CD4-positive, alpha-beta T cell treated with Interleukin-4 for 1 hour (primary cell): ENCODE measurements around the gene SMAD9.

Experiments
- DNase-seq, 2 donors: peaks; one replicate each; pipeline ENCODE4 v3.0.0-alpha.2; 2020 to 2022

SMAD9 gene

DNA sequence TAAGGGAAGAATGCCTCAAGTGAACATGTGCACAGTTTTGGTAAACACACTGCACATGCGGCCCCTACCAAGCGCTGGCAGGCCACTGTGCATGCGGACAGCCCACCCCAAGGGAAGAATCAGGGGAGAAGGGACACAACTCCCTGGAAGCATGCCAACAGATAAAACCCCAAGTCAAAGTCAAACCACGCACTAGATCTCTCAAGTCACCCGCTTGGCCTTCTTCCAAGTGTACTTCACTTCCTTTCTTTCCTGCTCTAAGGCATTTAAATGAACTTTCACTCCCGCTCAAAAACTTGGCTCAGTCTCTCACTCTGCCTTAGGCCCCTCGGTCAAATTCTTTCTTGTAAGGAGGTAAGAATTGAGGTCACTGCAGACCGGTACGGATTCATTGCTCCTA, 105.6 kb downstream of the SMAD9 start:
- no peak for DNase-seq

DNA sequence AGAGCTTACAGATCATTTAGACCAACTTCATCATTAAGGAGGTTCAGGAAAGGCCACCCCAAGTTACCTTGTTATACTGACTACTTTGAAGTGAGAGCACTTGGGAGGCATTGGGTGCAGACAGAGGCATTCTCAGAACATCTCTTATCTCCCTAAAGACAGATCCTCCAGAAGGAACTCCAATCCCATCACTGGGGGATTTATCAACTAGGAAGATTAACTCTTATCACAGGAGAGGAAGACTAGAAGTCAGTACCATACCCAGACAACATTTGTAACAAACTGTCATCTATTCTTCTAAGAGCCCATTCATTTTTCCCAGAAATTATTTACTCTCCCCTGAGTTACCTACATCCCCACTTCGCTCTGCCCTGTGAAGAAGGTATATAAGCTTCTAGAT, 106.8 kb downstream of the SMAD9 start:
- no peak for DNase-seq

DNA sequence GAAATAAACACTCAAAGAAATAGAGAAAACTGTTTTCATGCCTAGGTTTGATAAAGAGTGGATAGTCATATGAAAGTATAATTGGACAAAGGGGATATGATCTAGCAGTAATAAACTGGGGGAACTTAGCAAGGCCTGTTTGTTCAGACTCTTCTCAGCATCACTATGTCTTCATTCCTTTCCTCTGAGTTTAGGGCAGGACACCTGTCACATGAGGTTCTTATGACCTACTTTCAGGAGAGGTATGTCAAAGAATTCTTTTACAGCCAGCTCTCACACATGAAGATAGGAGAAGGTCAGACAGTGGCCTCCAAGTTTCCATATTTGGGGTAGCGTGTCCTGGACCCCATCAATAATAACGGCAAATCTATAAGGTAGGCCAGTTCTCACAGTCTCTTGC, 112.4 kb downstream of the SMAD9 start:
- DNase-seq: no peak

DNA sequence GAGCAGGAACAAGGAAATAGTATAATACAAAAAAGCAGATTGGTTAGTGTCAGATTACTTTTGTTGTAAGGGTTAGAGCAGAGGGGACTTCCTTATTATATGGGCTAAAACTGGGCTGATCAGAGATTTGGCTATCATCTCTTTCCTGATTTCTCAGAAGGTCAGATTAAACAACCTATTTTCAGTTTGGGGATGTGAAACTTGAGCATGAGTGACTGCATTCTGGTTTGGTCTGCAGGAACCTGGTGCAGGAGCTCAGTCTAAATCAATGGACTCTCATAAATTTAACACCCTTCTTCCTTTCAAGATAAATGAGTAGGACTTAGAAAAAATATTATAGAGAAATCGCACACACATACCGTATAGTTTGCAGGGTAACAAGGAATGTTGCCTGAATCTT, 113.9 kb downstream of the SMAD9 start:
- no peak for DNase-seq

DNA sequence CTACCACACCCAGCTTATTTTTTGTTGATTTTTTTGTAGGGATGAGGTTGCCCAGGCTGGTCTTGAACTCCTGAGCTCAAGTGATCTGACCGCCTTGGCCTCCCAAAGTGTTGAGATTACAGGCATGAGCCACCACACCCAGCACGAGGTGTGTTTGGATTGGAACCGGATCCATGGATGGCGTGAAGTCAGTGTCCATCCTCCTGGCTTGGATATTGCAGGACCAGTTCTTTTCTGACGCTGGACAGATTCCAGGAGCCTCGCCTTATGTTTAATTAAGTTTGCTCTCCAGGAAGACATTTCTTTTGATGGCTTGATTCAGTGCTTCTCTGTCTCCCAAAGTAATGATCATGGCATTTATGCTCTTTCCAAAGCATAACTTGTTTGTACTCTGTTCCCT, 115.5 kb downstream of the SMAD9 start:
- DNase-seq: no peak

DNA sequence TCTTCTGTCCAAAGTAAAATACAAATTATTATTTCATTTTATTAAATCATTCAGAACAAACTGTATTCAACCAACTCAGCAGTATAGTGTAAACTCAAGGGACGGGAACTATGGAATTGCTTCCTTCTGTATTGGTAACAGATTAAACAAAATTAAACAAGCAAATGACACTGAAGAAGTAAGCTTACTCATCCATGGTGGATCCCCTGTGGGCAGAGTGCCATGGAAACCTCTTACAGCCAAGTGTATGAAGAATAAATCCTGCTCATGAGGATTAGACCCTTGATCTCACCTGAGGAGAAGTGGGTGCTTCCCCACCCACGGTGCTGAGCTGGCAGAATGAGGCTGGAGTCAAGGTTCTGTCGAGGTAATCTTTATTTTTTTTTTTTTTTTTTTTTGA, 119.0 kb downstream of the SMAD9 start:
- no peak for DNase-seq

DNA sequence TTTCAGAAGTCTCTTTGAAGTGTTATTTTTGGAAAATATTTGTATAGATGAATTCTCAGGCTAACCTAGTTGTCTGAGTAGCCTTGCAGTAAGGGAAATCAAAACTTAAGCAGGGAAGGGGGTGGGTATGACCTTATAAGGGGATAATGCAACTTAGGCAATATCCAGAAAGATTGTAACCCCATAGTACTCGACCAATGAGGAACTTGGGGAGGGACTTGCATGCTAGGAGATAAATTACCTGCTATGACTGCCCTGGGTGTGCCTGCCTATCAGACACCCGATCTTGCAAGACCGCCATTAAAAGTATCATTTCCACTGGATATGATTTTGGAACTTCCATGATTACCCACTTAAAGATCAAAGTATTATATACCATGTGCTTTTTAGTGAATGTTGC, 124.0 kb downstream of the SMAD9 start:
- DNase-seq: no peak

DNA sequence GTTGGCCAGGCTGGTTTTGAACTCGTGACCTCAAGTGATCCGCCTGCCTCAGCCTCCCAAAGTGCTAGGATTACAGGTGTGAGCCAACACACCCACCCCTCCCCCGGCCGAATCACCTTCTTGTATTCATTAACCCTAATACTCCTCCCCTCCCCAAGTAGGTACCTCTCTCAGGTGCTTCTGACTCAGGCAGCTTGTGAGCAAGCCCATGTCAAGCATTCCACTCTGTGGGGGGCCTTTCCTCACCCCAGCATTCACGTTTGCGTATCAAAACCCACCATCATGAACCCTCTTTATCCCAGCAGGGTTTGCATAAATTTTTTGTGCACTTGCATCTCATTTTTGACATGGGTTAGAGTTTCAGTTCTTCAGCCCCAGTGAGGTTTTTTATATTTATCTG, 124.6 kb downstream of the SMAD9 start:
- no peak for DNase-seq
